Mesendoderm (in vitro differentiated cells): ENCODE data around the gene ABCC3.

Experiments
- DNase-seq: peaks from one replicate; pipeline ENCODE4 v3.0.0; 2013
- H2AK5ac ChIP-seq: 2 replicates; pipeline ENCODE4 v1.6.1; 2013; ENCODE audit warnings: low read length, inconsistent platforms
- H2BK120ac ChIP-seq: 2 replicates; pipeline ENCODE4 v1.6.1; 2013; ENCODE audit warnings: low read depth, mild to moderate bottlenecking, low read length, moderate library complexity, mixed read lengths
- H2BK15ac ChIP-seq: replicated peaks from 2 replicates; pipeline ENCODE4 v1.6.1; 2013; ENCODE audit warnings: low read depth, mild to moderate bottlenecking, moderate library complexity
- H2BK5ac ChIP-seq: 2 replicates; pipeline ENCODE4 v1.6.1; 2013; ENCODE audit warnings: low read length, inconsistent platforms
- H3K18ac ChIP-seq: 2 replicates; pipeline ENCODE4 v1.6.1; 2013; ENCODE audit warnings: mild to moderate bottlenecking, low read length, mixed read lengths
- H3K23ac ChIP-seq: one replicate; pipeline ENCODE4 v1.6.1; 2013; ENCODE audit warnings: low read length
- H3K27ac ChIP-seq: 2 replicates; pipeline ENCODE4 v1.5.1; 2013; ENCODE audit warnings: low read depth, mild to moderate bottlenecking, inconsistent platforms, low read length, moderate library complexity
- H3K27me3 ChIP-seq: 2 replicates; pipeline ENCODE4 v1.6.1; 2013; ENCODE audit warnings: low read length, control low read depth, mild to moderate bottlenecking, inconsistent platforms; ENCODE audit not compliant: insufficient read depth, poor library complexity
- H3K36me3 ChIP-seq: 2 replicates; pipeline ENCODE4 v1.6.1; 2013; ENCODE audit warnings: low read length, inconsistent platforms; ENCODE audit not compliant: control insufficient read depth, insufficient read depth
- H3K4ac ChIP-seq: one replicate; pipeline ENCODE4 v1.6.1; 2013; ENCODE audit warnings: low read depth, mild to moderate bottlenecking, low read length, moderate library complexity
- H3K4me1 ChIP-seq: 2 replicates; pipeline ENCODE4 v1.6.1; 2013; ENCODE audit warnings: low read depth, low read length, inconsistent platforms; ENCODE audit not compliant: control insufficient read depth
- H3K4me2 ChIP-seq: 2 replicates; pipeline ENCODE4 v1.6.1; 2013; ENCODE audit warnings: low read length
- H3K4me3 ChIP-seq: 2 replicates; pipeline ENCODE4 v1.5.1; 2013; ENCODE audit warnings: mild to moderate bottlenecking, low read length
- H3K56ac ChIP-seq: one replicate; pipeline ENCODE4 v1.6.1; 2013; ENCODE audit warnings: low read length
- H3K79me1 ChIP-seq: 2 replicates; pipeline ENCODE4 v1.6.1; 2013; ENCODE audit warnings: low read length, inconsistent platforms
- H3K79me2 ChIP-seq: 2 replicates; pipeline ENCODE4 v1.6.1; 2013; ENCODE audit warnings: mild to moderate bottlenecking, low read length; ENCODE audit not compliant: control insufficient read depth, insufficient read depth
- H3K9ac ChIP-seq: 2 replicates; pipeline ENCODE4 v1.6.1; 2013; ENCODE audit warnings: low read length, inconsistent platforms
- H4K5ac ChIP-seq: one replicate; pipeline ENCODE4 v1.6.1; 2013; ENCODE audit warnings: low read length
- H4K8ac ChIP-seq: one replicate; pipeline ENCODE4 v1.6.1; 2013; ENCODE audit warnings: low read depth, mild to moderate bottlenecking, control low read depth, low read length, moderate library complexity
- WGBS: extraction: QIAGEN DNeasy Blood & Tissue Kit; methylation state at CpG from one replicate; pipeline ENCODE4 v1.1.7; 2013; ENCODE audit warnings: low lambda C conversion rate, missing lambda C conversion rate; ENCODE audit not compliant: insufficient coverage; ENCODE audit errors: extremely low coverage; 5-methylcytosine and 5-hydroxymethylcytosine counted together

The ABCC3 gene

DNA sequence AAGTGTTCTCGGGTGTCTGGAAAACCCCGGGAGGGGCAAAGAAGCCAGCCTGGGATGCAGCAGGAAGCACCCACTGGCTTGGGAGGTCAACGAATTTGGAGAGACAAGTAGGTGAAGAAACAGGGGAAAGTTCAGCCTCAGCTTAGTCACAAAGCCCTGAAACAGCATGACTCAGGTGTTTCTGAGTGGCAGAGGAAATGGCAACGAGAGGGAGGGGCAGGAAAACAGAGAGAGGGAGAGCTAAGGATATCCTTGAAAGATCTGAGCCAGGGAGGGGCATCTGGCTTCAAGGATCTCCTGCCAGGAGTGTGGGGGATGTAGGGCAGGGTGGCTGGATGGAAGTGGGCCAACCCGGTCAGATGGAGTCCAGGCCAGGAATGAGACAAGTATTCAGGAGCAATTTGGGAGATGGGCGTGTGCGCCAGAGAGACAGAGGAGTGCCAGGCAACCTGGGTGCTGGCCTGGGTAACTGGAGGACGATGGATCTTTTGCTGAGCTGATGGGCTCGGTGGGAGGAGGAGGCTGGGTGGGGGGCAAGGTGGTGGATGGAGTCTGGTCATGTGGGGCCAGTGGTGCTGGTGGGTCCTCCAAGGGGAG lies 27.2 kb downstream of the ABCC3 start:
- no peak overlapping the region for H3K4me3 ChIP-seq
- H3K4ac ChIP-seq, result peak overlapping the region; percentile 89
- peak overlapping the region; percentile 49 for H2BK5ac ChIP-seq
- H3K18ac ChIP-seq, result peak overlapping the region; percentile 72
- no peak overlapping the region for H3K4me2 ChIP-seq
- H2BK120ac ChIP-seq, result peak overlapping the region; percentile 6
- WGBS, result no CpG with 5 or more reads among the region's 9 CpGs
- peak overlapping the region; percentile 52 for H3K27ac ChIP-seq
- no peak overlapping the region for H3K9ac ChIP-seq
- H4K8ac ChIP-seq, result no peak overlapping the region
- H3K36me3 ChIP-seq, result no peaks in the 10 kb centered on the region
- no peak overlapping the region for H3K23ac ChIP-seq
- no peaks in the 10 kb centered on the region for H3K79me1 ChIP-seq
- no peaks in the 10 kb centered on the region for H3K79me2 ChIP-seq
- H2AK5ac ChIP-seq, result peak overlapping the region; percentile 99
- peaks cover 4% of the 10 kb centered on the region for H3K4me1 ChIP-seq
- no peaks in the 10 kb centered on the region for H3K27me3 ChIP-seq
- H2BK15ac ChIP-seq, result no peak overlapping the region
- peak overlapping the region; percentile 66 for H3K56ac ChIP-seq
- peak; percentile 97 for DNase-seq
- no peak overlapping the region for H4K5ac ChIP-seq

DNA sequence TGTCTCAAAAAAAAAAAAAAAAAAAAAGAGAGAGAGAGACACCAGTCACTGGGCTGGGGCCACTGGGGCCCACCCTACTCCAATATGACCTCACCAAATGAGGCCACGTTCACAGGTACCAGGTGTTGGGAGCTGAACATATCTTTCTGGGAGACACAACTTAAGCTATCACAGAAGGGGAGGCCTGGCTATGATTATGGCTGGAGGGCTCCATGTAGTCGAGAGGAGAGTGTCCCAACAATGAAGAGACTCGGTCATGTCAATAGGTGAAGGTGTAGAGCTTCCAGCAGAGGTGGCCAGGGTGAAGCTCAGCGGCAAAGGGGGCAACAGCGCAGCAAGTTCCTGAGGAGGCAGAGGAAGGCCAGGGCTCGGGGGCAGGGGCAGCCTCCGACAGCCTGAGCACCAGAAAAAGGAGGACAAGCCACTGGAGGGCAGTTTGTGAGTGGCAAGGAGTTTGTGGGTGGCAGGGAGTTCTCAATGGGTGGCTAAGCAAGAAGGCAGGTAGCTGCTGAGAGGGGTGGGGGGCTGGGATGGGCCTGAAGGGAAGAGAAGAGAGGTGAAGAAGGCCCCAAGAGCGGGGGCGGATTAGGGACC lies 28.0 kb downstream of the ABCC3 start:
- WGBS, result no CpG with 5 or more reads among the region's 9 CpGs
- no peaks in the 10 kb centered on the region for H3K79me2 ChIP-seq
- H3K4ac ChIP-seq, result peak overlapping the region; percentile 5
- H4K8ac ChIP-seq, result no peak overlapping the region
- no peak overlapping the region for H3K9ac ChIP-seq
- no peak for DNase-seq
- peak overlapping the region; percentile 63 for H3K56ac ChIP-seq
- H2BK5ac ChIP-seq, result no peak overlapping the region
- no peak overlapping the region for H3K27ac ChIP-seq
- peaks cover 4% of the 10 kb centered on the region for H3K4me1 ChIP-seq
- H2AK5ac ChIP-seq, result peak overlapping the region; percentile 60
- no peaks in the 10 kb centered on the region for H3K27me3 ChIP-seq
- H3K23ac ChIP-seq, result no peak overlapping the region
- peak overlapping the region; percentile 72 for H3K18ac ChIP-seq
- no peak overlapping the region for H2BK15ac ChIP-seq
- H3K4me2 ChIP-seq, result no peak overlapping the region
- peak overlapping the region; percentile 57 for H2BK120ac ChIP-seq
- no peaks in the 10 kb centered on the region for H3K36me3 ChIP-seq
- no peaks in the 10 kb centered on the region for H3K79me1 ChIP-seq
- no peak overlapping the region for H3K4me3 ChIP-seq
- H4K5ac ChIP-seq, result no peak overlapping the region

DNA sequence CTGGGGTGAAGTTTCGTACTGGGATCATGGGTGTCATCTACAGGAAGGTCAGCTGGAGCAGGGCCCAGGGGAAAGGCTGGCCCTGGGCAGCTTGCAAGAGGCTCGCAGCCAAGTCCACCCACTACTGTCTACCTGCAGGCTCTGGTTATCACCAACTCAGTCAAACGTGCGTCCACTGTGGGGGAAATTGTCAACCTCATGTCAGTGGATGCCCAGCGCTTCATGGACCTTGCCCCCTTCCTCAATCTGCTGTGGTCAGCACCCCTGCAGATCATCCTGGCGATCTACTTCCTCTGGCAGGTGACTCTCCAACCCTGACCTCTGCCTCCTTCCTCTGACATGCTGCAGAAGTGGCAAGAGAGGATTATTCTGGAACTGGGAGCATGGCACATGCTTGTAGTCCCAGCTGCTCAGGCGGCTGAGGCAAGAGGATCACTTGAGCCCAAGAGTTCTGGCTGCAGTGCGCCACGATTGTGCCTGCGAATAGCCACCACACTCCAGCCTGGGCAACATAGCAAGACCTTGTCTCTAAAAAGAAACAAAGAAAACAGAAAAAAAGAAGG lies 29.2 kb downstream of the ABCC3 start:
- no peak overlapping the region for H3K4me2 ChIP-seq
- no peaks in the 10 kb centered on the region for H3K36me3 ChIP-seq
- H4K5ac ChIP-seq, result no peak overlapping the region
- H3K18ac ChIP-seq, result no peak overlapping the region
- no peak overlapping the region for H2AK5ac ChIP-seq
- no peaks in the 10 kb centered on the region for H3K27me3 ChIP-seq
- H3K79me2 ChIP-seq, result no peaks in the 10 kb centered on the region
- H3K4me3 ChIP-seq, result no peak overlapping the region
- no peaks in the 10 kb centered on the region for H3K79me1 ChIP-seq
- H2BK15ac ChIP-seq, result no peak overlapping the region
- no peak overlapping the region for H3K9ac ChIP-seq
- DNase-seq, result no peak
- H3K56ac ChIP-seq, result no peak overlapping the region
- H3K4ac ChIP-seq, result no peak overlapping the region
- no peak overlapping the region for H2BK5ac ChIP-seq
- H3K27ac ChIP-seq, result no peak overlapping the region
- no peak overlapping the region for H4K8ac ChIP-seq
- no CpG with 5 or more reads among the region's 10 CpGs for WGBS
- no peak overlapping the region for H3K23ac ChIP-seq
- no peak overlapping the region for H2BK120ac ChIP-seq
- peaks cover 7% of the 10 kb centered on the region for H3K4me1 ChIP-seq

DNA sequence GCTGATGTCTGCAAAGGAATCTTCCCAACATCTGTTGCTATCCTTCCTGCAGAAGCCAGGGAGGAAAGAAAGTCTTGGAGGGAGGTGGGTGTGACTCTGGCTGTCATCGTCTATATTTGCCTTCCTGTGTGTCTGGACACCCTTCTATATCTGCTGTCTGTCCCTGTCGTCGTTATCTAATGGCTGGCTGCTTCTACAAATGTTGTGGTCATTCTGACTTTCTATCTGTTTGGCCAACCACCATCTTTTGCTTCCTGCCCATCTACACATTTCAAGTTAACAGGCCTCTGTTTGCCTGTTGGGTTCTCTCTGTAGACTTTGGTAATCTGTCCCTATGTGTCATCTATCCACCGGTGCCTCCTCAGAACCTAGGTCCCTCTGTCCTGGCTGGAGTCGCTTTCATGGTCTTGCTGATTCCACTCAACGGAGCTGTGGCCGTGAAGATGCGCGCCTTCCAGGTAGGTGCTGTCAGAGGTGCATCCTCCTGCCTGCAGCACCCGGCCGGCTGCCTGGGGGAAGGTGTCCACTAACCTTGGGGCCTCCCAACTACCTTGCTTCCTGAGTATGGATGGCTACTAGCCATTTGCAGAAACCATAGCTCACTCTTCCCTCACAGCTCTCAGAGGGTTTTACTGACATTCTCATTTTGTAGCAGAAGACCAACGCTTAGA lies 30.2 kb downstream of the ABCC3 start:
- H2AK5ac ChIP-seq, result no peak overlapping the region
- H3K4me3 ChIP-seq, result no peak overlapping the region
- H3K18ac ChIP-seq, result no peak overlapping the region
- H4K8ac ChIP-seq, result no peak overlapping the region
- no peak overlapping the region for H2BK15ac ChIP-seq
- H3K36me3 ChIP-seq, result no peaks in the 10 kb centered on the region
- no peak overlapping the region for H3K56ac ChIP-seq
- no peak overlapping the region for H2BK5ac ChIP-seq
- no peak overlapping the region for H3K9ac ChIP-seq
- no peak for DNase-seq
- H2BK120ac ChIP-seq, result no peak overlapping the region
- no peaks in the 10 kb centered on the region for H3K79me2 ChIP-seq
- H3K4ac ChIP-seq, result no peak overlapping the region
- H3K23ac ChIP-seq, result no peak overlapping the region
- H3K4me2 ChIP-seq, result no peak overlapping the region
- no peaks in the 10 kb centered on the region for H3K79me1 ChIP-seq
- H3K27me3 ChIP-seq, result no peaks in the 10 kb centered on the region
- no peak overlapping the region for H3K27ac ChIP-seq
- no CpG with 5 or more reads among the region's 12 CpGs for whole genome bisulfite sequencing
- H4K5ac ChIP-seq, result no peak overlapping the region
- H3K4me1 ChIP-seq, result peaks cover 7% of the 10 kb centered on the region

DNA sequence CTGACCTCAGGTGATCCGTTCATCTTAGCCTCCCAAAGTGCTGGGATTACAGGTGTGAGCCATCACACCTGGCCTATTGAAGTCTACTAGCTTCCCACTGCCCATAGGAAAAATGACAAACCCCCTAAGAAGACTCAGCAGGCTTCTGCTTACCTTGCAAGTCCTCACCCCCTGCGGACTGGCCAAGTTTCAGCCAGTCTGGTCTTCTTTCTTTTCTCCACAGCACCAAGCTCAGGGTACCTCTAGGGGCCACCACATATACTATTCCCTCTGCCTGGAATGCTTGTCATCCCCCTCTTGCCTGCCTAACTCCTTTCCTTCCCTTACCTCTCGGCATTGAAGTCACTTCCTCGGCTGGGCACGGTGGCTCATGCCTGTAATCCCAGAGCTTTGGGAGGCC lies 31.2 kb downstream of the ABCC3 start:
- Histone ChIP-seq H2AK5ac (no peak overlapping the region), H3K27ac (no peak overlapping the region), H3K56ac (no peak overlapping the region), H2BK5ac (no peak overlapping the region), H2BK120ac (no peak overlapping the region), H3K4ac (no peak overlapping the region), H3K4me2 (no peak overlapping the region), H4K5ac (no peak overlapping the region), H3K79me1 (no peaks in the 10 kb centered on the region), H3K18ac (no peak overlapping the region), H3K36me3 (no peaks in the 10 kb centered on the region), H3K9ac (no peak overlapping the region), H4K8ac (no peak overlapping the region), H3K23ac (no peak overlapping the region), H3K4me1 (peaks cover 7% of the 10 kb centered on the region), H3K27me3 (no peaks in the 10 kb centered on the region), H2BK15ac (no peak overlapping the region), H3K79me2 (no peaks in the 10 kb centered on the region), H3K4me3 (no peak overlapping the region)
- peak; percentile 79 for DNase-seq
- no CpG with 5 or more reads among the region's 5 CpGs for WGBS
